TTC549 (cell line): ENCODE measurements around the gene LRRC51.
A peak's percentile ranks its signal among the peaks of the same experiment; 100 is the strongest.
"Not testable (repeated sequence)": the region's sequence is repeated elsewhere in the genome, so short reads cannot be mapped to it uniquely, and the experiment has no call there.

ENCODE experiments used
- FAIRE-seq: peaks from 2 replicates; lab custom pipeline; 2012; peaks lifted over from hg19 to GRCh38; lab: Jason Lieb, UNC

The LRRC51 gene

DNA sequence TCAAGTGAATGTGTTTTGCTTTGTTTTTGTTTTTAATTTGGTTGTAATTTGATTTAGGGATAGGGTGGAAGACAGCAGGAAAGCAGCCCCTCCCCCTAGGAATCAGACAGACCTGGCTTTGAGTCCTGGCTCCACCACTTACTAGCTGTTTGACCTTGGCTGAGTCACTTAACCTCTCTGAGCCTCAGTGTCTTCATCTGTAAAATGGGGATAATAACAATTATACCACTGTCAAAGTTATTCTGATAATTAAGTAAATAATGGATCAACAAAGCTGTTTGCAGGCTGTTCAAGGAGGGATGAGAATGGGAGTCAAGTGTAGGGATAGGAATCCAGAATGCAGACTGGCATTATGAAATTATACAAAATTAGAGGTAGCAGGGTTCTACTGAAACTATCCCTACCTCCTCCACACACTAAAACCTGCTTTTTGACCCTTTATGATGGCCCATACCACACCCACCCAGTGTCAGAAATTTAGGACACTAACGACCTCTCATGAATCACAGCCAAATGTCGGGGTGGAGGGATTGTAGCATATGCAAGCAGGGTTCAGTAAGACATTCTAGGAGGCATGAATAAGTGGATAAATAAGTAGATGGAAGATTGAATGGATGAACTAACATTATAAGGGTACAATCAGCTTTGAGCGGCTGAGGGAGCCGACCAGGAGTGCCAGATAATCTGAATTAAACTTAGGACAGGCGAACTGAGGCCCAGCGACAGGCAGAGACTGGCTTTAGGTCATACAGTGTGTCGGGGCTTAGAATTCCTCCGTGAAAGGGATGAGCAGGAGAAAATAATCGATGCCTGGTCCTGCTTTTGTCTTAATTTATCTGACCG is 30.9 kb downstream of the LRRC51 start:
- no peak for FAIRE-seq

DNA sequence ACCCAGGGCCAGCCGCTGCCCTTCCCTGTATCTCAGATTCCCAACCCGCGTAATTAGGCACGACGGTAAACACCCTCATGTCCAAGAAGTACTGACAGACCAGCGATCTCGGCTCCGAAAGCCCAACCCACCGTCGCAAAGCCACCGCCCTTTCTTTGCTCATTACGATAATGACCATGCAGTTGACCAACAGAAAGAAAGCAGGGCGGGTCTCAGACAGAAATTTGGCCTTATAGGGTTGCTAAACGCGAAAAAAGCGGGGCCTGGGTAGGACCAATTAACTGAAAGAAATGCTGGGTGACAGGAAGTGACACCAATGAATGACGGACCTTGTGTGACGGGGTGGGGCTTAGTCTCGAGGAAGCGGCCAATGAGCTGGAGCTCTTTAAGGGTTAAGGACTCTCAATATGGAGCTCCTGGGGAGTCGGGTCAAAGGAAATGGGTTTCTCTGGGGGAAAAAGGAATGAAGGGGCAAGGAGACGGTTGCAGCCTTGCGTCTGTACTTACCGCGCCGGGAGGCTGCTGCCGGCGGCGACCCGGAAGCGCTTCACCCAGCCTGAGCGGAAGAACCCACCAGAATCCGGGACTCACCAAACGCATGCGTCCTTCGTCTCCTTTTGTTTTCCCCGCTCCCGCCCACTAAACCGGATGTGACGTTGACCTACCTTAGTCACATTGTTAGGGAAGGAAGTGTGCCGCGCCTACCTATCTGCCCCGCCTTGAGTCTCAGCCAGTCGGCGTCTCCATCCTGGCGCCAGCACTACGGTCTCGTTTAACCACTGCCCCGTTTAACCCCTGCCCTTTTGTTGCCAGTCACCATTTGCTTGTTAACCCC is 31.7 kb downstream of the LRRC51 start, which contains the start of gene ANAPC15:
Gene ANAPC15, minus strand, starts transcription at position 553 of the 835 bp plus-strand sequence. CDS start 1,419 bp downstream, outside the sequence.
- peak; percentile 96 for FAIRE-seq

DNA sequence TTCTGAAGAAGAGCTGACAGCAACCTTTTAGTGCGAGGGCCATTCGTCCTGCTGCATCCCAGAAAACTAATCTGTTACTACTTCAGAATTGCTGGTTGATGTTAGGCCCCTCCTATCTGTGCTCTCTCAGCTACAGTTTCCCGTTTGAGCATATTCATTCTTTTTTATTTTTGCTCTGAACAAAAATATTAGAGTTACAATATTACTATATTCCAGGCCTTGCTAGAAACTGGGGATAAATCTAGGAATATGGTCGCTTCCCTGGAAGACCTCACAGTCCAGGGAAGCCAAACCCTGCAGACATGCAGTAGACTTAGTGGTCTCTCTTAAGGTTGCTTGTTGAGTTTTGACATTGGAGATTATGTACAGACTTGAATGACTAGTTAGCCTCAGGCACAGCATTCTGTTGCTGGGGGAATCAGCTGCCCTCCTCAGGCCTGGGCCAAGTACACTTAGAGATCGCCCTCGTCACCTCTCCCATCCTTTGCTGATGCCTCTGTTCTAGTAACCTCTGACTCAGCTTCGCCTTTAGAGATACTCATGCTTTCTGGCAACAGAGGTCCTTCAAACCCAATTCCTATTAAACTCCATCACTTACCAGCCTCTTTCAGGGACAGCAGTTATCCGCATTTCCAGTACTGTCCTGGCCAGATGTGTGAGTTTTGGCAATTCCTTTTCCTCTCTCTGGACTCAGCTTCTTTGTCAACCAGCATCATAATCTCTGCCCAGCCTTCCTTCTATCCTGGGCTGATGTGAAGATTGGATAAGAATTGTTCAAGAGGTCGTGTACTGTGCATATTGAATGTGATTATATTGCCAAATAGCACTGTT is 32.5 kb downstream of the LRRC51 start:
- no peak for FAIRE-seq

DNA sequence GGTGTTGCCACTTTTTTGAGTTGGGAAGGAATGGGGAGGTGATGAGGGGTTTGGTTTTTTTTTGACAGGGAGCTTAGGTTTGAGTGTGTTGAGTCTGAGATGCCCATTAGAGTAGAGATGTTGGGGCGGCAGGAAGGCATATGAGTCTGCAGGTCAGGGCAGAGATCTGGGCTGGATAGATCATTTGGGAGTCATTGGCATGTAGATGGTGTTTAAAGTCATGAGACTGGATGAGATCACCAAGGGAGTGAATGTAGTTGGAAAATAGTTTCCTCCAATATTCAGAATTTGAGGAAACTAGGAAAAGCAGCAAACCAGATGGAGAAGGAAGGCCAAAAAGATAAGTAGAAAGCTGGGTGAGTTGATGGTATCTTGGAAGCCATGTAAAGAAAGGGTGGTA is 33.9 kb downstream of the LRRC51 start:
- FAIRE-seq, result no peak

DNA sequence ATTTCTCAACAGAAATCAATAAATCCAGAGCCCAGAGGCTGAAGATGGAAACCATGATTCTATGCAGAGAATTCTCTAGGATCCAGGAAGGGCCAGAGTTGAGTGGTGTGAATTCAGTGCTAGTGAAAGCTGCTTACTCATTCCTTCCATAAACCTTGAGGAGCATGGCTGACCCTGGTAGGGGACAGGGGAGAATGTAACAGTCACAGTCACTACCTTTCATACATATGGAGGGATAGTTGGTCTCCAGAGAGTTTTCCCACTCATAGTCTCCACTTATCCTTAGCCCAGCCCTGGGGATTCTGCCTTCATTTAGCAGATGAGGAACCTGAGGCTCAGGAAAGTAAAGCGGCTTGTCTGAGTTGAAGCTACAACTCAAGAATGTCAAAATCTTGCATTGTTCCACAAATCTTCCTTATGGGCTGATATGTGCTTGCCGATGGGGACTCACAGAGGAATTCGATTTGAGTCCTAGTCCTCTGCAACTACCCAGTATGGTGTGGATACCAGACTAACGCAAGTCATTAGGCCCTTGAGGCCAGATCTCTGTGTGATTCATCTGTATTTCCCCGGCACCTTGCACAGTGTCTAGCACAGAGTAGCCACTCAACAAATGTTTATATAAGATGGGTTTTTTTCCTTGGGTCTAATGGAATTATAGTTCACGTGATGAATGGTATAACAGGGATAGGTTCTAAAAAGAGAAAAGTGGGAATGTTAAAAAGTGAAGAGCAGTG is 35.5 kb downstream of the LRRC51 start:
- no peak for FAIRE-seq

DNA sequence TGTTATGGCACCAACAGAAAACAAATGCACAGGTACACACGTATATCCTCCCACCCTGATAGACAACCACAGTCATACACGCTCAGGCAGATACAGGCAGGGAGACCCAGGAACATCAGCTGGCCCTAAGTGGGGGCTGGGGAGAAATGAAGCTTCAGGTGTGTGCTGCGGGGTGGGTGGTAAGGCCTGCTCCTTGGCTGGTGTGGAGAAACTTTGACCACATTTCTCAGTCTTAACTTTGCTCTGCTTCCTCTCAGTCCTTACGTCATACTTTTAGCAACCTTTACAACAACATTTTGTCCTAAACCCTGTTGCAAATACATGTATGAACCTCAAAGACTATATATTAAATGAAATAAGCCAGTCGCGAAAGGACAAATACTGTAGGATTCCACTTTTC is 38.5 kb downstream of the LRRC51 start:
- FAIRE-seq, result no peak

DNA sequence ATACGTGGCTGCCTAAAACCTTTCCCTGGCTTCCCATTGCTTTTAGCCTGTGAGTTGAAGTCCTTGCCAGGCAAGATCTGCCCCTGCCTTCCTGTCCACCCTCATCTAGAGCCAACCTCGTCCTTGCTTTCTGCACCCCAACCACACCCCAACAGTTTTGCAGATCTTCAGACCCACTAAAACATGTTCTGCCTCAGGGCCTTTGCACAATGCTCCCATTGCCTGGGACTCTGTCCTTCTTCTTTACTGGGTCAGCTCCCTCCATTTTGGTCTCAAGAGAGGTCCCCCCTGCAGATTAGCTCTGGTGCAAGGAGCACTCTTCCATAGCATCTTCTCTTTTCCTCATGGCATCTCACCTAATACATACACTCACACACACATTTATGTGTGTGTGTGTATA is 40.3 kb downstream of the LRRC51 start:
- FAIRE-seq, result no peak

DNA sequence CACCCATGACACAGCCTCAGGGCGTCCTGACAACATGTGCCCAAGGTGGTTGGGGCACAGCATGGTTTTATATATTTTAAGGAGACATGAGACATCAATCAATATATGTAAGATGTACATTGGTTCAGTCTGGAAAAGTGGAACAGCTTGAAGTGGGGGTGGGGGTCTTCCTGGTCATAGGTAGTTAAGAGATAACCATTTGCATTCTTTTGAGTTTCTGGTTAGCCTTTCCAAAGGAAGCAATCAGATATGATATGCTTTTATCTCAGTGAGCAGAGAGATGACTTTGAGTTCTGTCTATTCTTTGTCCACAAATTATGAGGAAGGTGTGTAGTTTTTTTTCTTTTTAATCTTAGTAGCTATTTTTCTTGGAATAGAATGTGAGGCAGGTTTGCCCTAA is 42.0 kb downstream of the LRRC51 start:
- FAIRE-seq, result no peak

DNA sequence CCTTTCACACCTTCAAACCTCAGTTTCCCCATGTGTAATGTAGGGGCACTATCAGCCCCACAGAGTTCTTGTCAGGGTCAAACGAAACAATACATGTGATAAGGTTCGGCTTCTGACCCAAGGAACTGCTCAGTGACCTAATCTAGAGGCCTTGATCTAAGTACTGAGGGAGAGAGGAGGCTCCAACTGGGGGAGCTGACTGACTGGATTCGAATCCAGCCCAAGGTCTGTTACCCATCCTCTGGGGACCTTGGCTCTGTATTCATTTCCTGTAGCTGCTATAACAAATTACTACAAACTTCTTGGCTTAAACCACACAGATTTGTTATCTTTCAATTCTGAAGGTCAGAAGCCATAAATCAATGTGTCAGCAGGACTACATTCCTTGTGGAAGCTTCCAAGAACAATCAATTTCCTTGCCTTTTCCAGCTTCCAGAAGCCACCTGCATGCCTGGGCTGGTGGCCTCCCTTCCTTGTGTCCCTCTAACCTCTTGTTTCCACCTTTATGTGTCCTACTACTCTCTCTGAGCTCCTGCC is 42.5 kb downstream of the LRRC51 start:
- FAIRE-seq, result no peak

DNA sequence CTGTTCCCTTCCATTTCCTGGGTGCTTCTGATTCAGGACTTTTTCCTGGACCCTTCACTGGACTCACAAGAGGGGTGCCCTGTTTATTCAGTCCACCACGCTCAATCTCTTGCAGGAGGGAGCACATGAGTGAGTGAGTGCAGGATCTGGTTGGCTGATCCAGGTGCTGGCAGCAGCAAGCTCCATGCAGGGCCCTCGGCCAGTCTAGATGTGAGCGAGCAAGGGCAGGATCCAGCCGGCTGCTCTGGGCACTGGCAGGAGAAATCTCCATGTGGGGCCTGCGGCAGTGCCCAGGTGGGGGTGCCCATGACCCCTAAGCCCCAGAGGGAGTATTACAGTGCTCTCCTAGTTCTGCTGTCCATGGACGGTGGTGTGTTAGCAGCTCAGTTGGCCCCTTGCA is 43.4 kb downstream of the LRRC51 start:
- no peak for FAIRE-seq

DNA sequence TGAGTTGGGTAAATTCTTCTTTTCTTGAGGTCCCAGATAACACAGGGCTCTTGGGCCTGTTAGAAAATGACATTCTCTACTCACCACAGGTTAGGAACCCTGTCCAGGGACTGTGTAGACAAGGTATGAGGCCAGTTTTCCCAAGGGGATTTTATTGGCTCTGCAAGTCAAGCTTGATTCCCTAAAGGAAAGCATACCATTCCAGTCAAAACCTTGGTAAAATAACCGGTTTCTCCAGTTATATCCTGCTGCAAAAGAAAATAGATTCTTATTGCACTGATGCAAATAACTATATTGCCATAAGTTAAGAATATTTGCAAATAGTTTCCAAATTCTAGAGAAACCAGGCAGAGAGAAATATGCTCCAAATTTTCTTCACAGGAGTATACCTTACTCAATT is 45.3 kb downstream of the LRRC51 start:
- FAIRE-seq, result no peak

DNA sequence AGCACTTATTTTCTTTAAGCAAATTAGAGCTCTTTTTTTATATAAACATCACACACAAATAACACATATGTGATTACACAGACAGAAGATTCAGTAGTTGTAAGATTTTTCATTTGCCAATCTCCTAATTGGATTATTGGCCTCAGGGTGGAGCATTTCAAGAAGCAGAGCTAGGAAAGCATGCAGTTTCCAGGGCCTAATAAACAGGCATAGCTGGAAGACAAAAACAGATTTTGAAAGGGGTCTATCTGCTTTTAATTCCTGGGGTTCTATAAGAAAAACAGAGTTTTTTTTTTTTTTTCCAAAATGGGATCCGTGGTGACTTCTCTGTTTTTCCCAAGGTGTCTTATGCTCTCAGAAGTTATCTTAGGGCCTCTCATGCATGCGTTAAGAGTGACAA is 47.3 kb downstream of the LRRC51 start:
- no peak for FAIRE-seq

DNA sequence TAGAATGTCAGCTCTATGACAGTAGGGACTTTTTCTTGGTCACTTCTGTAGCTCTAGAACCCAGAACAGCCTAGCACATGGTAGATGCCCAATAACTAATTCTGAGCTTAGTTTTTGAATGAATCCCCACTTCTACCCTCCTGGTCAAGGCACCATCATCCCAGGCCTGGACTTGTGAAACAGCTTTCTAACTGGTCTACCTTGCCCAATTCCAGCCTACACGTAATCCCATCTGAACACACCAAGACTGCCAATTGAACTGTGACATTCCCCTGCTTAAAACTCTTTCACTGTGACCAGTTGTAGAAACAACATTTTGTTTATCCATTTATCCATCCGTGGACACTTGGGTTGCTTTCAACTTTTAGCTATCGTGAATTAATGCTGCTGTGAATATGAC is 48.7 kb downstream of the LRRC51 start:
- no peak for FAIRE-seq

DNA sequence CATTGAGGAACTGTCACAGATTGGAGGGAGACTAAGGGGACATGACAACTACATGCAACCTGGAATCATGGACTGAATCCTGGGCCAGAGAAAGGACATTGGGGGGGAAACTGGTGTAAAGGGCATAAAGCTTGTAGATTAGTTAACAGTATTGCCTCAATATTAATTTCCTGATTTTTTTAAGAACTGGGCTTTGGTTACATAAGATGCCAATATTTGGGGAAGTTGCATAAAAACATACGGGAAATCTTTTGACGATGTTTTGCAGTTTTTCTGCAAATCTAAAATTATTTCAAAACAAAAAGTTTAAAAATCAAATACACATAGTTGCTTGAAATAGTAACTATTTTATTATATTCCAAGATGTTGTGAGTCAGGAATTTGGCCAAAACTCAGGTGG is 52.0 kb downstream of the LRRC51 start:
- no peak for FAIRE-seq

DNA sequence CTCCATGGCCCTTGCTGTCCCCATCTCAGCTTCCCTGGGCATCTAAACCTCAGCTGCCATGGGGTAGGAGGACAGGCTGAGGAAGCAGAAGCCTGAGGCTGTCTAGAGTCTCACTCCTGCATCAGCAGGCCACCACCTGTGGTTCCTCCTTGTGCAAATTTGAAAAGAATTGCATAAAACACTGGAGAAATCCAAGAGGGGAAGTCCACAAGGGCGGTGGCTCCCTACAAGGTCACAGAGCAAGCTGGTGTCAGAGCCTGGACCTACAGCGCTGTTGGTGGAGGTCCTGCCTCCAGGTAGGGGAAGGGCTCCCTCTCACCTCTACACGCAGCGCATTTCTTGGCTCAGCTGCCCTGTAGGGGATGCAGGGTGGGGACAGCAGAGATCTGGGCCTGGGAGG is 54.8 kb downstream of the LRRC51 start, which contains the start of gene FOLR3:
Gene FOLR3, plus strand, starts transcription at position 253 of the 400 bp plus-strand sequence. CDS start 228 bp downstream, outside the sequence.
- FAIRE-seq, result not testable (repeated sequence)

DNA sequence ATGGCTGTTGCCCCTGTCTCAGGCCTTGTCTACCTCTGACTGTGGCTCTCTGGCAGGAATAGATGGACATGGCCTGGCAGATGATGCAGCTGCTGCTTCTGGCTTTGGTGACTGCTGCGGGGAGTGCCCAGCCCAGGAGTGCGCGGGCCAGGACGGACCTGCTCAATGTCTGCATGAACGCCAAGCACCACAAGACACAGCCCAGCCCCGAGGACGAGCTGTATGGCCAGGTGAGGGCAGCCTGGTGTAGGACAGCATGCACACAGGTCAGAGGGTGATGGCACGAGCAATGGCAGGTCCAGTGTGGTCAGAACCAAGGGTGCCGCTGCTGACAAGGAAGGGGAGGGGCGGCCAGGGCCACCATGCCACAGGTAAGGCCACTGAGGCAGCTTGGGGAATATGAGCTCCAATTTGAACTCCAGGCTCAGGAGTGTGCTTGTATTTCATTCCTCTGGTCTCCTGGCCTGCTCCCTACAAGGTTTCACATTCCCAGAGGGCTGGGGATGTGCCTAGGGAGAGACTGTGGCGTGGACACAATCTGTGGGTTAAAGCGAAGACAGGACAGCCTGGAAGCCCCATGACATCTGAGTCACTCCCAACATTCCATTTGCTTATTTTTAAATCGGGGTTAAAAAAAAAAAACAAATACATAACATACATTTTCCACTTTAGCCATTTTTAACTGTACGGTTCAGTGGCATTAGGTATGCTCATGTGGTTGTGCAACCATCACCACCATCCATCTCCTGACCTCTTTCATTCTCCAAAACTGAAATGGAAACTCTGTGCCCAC is 55.4 kb downstream of the LRRC51 start:
- FAIRE-seq, result no peak

DNA sequence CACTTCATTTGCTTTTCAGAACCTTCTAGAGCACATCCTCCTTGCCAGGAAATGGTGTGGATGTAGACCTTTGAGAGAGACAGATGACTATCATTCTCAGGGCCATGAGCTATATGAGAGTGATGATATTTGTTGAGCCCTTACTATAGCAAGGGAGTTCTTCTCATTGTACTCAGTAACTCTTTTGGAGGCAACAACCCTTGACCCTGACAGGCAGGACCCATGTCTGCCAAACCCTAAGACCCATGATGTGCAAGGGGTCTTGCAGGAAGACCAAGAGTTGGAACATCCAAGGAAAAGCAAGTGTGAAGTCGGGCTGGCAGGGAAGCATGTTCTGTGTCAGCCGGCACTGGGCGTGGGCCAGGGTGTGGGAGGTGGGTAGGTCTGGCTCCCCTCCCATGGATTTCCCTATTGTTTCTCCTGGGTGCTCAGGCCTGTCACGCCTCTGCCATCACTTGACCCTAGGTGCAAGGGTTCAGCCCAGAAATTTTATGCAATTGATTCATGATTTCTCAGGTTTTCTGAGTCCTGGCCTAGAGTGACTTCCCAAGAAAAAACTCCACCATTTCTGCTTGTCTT is 56.1 kb downstream of the LRRC51 start:
- FAIRE-seq, result no peak

DNA sequence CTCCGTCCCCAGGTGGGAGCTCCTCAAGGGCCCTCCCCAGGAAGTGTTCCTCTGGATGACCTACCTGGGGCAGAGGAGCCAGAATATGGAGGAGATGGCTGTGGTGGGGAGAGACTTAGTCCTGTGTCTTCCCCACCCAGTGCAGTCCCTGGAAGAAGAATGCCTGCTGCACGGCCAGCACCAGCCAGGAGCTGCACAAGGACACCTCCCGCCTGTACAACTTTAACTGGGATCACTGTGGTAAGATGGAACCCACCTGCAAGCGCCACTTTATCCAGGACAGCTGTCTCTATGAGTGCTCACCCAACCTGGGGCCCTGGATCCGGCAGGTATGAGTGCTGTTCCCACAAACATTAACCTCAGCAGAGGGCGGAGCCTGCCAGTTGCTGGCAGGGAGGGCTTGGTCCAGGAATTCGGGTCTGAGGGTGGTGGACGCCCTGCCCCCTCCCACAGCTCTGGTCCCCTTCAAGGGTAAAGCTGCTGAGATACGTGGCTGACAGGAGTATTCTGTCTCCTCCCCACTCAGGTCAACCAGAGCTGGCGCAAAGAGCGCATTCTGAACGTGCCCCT is 58.3 kb downstream of the LRRC51 start:
- no peak for FAIRE-seq

DNA sequence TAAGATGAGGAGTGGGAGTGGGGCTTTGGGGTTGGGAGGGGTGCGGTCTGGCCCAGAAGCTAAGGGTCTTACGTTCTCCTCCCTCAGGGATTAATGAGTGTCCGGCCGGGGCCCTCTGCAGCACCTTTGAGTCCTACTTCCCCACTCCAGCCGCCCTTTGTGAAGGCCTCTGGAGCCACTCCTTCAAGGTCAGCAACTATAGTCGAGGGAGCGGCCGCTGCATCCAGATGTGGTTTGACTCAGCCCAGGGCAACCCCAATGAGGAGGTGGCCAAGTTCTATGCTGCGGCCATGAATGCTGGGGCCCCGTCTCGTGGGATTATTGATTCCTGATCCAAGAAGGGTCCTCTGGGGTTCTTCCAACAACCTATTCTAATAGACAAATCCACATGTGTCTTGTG is 58.9 kb downstream of the LRRC51 start:
- FAIRE-seq, result no peak

DNA sequence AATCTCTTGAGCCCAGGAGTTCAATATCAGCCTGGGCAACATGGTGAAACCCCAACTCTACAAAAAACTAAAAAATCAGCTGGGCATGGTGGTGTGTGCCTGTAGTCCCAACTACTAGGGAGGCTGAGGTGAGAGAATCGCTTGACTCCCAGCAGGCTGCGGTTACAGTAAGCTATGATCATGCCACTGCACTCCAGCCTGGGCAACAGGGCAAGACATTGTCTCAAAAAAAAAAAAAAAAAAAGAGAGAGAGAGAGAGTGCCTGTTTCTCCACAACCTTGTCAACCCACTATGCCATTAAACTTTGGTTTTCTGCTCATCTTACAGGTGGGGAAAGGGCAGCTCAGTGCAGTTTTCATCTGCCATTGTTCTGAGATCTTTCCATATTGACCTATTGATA is 60.0 kb downstream of the LRRC51 start:
- FAIRE-seq, result no peak
